H54 (cell line): ENCODE data around the gene GMPR2.

Source experiments
- DNase-seq: peaks from one replicate; pipeline ENCODE4 v3.0.0; 2011; ENCODE audit warnings: low spot score, mixed read lengths; ENCODE audit not compliant: insufficient read length
- FAIRE-seq: peaks from 3 replicates; lab custom pipeline; 2011; peaks lifted over from hg19 to GRCh38; lab: Jason Lieb, UNC
- POLR2A ChIP-seq: IDR thresholded peaks from 2 replicates; pipeline ENCODE4 v1.6.1; 2011; ENCODE audit warnings: low read depth, mild to moderate bottlenecking, low read length

The GMPR2 gene

DNA sequence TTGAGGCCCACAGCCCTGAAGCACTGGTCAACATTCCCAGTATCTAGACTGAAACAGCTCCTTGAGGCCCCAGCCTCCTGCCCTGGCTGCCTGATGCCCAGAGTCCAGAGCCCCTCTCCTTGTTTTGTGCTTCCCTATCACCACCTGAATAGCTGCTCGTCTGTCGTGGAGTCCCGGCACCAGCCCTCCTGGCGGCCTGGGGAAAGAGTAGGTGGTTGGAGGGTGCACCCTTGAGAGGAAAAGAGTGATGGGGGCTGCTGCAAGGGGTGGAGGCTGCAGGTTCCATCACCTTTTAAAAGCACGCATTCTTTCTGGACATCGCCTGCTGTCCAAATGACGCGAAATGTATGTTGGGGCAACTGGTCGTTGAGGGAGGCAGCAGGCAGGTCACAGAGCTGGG is 35.5 kb downstream of the GMPR2 start:
- DNase-seq, result no peak
- no peak for FAIRE-seq
- no peak for TF ChIP-seq POLR2A

DNA sequence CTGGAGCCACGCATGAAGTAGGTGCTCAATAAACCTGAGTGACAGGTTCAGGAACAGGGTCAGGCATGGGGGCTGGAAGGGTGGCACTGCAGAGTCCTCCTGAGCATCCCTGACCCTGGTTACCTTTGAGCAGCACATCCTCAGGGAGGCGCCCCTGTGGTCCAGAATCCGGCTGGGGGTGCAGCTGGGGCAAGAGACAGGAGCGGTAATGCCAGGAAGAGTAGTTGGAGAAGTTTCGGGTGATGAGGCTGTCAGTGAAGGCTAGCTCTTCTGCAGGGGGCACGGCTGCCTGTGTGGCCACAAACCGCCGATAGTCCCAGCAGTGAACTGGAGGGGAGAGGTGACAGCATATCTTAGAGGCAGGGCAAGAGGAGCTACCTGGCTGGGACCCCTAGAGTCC is 36.6 kb downstream of the GMPR2 start:
- TF ChIP-seq POLR2A, result no peak
- DNase-seq, result no peak
- no peak for FAIRE-seq

DNA sequence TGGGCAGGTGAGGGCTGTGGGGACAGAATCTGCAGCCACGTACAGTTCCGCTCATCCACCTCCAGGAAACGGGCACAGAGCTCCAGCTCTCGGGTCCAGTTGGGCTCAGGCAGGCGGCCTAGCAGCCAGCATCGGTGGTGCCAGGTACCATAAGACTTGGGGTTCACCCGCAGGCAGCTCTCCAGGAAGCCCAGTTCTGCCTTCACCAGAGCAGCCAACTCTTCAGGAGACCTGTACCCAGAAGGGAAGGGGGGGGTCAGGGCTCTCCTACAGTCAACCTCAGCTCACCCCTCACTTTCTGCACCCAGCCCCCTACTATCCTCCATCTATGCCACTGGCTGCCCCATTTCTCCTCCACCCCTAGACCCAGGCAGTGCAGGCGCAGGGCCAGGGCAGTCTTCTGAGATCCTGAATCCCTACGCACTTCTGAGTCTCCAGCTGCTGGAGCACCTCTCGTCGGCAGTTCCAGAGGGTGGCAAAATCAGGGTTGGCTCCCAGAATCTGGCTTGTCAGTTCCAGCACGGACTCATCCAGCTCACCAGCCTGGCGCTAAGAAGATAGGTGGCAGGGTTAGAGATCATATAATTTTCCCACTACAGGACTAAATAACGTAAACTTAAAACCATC is 37.3 kb downstream of the GMPR2 start:
- no peak for FAIRE-seq
- DNase-seq, result no peak
- TF ChIP-seq POLR2A, result no peak

DNA sequence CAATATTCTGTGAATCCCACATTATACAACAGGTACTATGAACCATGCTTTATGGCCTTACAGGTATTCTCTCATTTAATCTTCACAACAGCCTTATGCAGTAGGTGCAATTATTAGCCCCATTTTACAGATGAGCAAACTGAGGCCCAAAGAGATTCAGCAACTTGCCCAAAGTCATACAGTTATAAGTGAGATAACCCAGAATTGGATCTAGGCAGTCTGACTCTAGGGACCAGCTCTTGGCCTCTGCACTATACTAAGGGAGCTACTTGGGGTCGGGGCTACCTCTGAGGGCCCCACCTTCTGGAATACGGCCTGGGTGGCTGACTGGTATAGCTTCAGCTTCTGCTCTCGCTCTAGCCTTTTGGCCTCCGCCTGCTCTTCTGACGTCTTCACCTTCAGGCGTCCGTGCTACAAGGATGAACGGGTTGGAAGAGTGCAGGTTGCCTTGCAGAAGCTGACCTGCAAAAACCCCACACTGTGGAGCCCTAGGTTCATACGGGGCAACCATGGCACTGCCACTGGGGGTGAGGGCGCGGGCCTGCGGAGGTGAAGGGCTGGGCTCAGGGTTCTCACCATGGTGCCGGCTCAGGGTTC is 37.9 kb downstream of the GMPR2 start:
- FAIRE-seq, result no peak
- TF ChIP-seq POLR2A, result no peak

DNA sequence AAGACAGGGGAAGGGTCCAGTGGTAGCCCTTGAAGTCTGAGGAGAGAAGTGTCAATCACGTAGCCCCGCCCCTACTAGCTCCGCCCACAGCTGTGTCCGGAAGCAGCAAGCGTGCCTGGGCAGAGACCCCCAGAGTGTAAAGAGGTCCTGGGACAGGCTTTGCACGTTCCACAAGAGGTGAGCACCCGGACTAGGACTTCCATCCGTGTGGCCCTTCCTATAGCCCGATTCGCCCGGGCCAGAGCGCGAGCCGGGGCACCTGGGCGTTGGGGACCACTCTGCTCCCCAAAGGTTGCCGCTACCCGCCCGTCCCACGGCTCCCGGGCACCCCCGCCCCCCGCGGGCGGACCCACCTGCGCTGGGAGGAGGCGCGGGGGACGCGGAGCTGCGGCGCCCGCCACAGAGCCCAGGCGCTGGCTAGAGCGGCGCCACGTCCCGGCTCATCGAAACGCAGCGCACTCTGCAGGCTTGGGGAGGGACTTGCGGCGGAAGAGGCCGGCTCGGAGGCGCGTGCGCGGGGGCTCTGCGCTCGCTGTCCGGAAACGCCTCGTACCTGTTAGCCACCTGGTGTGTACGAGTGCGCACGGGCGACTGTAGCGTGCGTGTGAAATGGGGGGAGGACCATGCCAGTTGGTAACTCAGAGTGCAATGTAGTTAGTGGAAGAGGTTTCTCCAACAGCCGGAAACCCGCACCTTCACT is 38.6 kb downstream of the GMPR2 start, which contains the start of gene RABGGTA:
Gene RABGGTA (minus strand): TSS at position 464 of the 700 bp plus-strand sequence. CDS start 482 bp downstream, outside the sequence.
- DNase-seq (peak; percentile 75), FAIRE-seq (no peak)
- peak; percentile 62 for TF ChIP-seq POLR2A

More for the DNA sequence above, 37.9 kb downstream of the GMPR2 start:
- DNase-seq, result no peak

DNA sequence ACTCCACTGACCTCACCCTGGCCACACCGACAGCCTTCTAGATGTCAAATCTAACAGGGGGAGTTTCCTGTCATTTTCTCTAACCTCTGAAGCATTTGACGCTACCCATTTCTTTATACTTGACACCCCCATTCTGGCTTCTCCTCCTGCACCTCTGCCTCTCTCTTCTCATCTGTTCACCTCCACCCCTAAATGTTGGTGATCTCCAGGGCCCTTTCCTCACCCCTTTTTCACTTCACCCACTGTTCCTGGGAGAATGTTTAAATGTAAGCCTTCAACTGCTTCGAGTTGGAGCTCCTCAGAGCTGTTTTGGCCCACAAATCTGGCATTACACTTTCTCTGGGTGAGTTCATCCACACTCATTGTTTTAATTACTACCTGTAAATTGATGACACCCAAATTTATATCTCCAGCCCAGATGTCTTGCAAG is 39.1 kb downstream of the GMPR2 start:
- FAIRE-seq, result no peak
- DNase-seq, result peak; percentile 40
- TF ChIP-seq POLR2A, result no peak

DNA sequence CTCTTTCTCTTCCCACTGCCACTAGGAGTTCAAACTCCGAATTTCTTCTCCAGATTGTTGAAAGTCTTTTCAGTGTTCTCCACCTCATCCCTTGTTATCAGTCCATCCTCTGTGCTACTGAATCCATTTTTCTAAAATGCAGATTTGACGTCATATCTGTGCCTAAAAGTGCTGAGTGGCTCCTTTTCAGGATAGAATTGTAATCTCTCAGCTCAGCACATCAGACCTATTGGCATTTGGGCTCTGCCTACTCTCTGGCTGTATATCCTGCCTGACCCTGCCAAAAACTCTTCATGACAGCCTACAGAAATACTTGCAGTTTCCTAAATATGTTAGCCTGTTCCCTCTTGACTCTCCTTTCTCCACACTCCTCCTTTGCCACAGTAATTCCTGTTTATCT is 39.7 kb downstream of the GMPR2 start:
- no peak for TF ChIP-seq POLR2A
- no peak for DNase-seq
- FAIRE-seq, result no peak

DNA sequence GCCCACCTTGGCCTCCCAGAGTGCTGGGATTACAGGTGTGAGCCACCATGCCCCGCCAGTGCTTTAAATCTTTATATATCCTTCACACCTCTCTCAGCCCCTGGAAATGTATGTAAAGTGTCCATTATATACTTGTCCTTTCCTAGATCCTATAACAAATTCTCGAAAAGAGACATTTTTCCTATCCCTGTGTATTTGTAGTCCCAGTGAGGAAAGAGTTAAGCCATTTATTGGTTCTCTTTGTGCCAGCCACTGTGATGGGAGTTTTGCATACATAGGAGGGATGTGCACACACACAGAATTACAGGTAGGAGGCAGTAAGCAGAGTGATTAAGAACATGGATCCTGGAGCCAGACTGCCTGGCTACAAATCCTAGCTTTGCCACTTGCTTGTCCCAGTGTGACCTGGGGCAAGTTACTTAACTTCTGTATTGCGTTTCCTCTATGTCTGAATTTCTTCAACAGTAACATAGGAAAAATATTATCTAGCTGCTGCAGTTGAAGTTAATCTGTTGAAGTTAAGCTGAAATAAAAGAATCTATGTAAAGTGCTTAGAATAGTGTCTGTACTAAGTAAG is 40.8 kb downstream of the GMPR2 start:
- FAIRE-seq, result no peak
- no peak for TF ChIP-seq POLR2A
- no peak for DNase-seq

DNA sequence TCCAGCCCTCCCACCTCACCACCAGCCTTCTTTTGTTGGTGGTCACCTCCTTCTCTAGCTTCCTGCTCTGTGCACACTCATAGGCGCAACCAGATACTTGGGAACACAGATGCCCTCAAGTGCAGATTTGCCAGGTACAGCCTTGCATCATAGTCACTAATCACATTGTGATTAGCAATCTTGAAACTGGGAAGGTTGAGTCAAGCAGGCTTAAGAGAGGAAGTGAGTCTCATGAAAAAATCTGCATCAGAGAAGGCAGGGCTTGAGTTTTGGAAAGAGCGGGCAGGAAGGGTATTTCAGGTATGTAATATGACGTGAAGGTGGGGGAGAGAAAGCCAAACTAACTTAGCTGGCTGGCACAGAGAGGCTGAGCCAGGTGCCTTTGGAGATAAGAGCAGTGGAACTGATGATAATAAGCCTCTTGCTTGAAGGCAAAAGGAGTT is 41.4 kb downstream of the GMPR2 start:
- DNase-seq (no peak), FAIRE-seq (no peak)
- TF ChIP-seq POLR2A, result no peak

DNA sequence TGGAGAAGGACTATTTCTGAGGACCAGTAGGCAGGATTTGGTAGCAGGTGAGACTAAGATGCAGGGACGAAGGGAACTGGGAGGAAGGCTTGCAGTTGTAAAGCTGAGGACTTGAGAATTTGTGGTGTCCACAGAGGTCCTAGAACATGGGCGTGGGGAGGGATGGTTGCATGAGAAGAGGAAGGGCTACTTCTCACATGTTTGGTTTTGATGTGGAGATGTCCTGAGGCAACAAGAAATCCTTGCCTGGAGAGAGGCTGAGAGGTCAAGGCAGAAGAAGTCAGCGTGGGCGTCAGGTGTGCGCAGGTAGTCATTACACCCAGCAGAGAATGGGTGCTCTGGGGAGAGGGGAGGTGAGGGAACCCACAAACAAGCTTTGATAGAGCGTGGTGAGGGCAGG is 44.3 kb downstream of the GMPR2 start:
- TF ChIP-seq POLR2A, result no peak
- DNase-seq, result no peak
- no peak for FAIRE-seq

DNA sequence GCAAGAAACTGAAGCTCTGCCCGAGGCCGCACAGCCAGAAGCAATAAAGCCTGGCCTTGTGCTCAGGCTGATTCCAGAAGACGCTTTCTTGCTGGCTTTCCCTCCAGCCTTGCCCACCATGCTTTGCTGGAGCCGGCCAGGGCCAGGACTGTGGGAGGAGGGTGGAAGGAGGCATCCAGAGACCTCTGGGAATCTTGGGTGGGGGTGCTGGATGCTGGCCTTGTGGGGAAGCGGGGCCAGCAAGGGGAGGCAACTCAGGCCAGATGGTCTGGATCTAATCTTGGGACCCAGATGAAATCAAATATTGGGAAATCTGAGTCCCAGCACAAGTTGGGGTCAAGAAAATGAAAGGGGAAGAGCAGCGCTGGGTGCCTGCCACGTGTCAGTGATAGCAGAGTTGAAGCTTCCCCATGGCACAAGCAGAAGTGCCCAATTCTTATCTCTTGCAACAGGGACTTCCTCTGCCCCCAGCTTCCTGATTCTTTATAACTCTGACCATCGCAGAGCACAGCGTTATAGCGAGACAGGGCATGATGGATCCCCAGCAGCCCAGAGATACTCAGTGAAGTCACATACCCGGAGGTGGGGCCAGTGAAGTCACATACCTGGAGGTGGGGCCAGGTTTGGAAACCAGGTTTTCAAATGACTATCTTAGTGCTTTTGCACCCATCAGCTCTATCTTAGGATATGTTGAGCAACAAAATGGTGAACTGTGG is 45.0 kb downstream of the GMPR2 start:
- DNase-seq (no peak), FAIRE-seq (no peak)
- TF ChIP-seq POLR2A, result no peak

DNA sequence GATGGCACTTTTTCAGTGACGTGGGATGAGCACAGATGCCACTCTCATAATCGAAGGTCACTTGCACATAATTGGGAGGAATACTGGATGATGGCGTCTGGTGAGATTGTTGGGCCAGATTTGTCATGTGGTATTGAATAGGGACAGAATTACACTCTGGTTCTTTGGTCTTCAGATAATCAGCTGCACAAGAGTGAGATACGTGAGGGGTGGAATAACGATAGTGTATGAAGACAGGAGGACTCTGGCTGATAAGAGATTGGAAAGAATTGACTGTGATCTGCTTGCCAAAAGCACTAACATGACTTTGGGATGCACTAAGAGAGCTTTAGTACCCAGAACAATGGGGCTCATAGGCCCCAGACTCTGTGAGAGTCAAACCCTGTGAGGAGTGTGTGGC is 45.7 kb downstream of the GMPR2 start:
- no peak for FAIRE-seq
- no peak for TF ChIP-seq POLR2A
- no peak for DNase-seq
